Skin epidermis (tissue), 12 donors: ENCODE measurements around the gene SORBS1.
"Not testable (repeated sequence)": the region's sequence is repeated elsewhere in the genome, so short reads cannot be mapped to it uniquely, and the experiment has no call there.

ENCODE experiments used
- H3K27ac ChIP-seq, 21 experiments: fragments of 200-600 bp; sonication (generic) in 11 of 21; one replicate each; pipeline ENCODE4 v1.5.0; 2020; ENCODE audit warnings: mild to moderate bottlenecking in 3 of 21, inconsistent platforms in 2 of 21, moderate library complexity in 2 of 21
- H3K4me3 ChIP-seq, 7 experiments: fragments of 200-600 bp; sonication (generic) in 2 of 7; one replicate each; pipeline ENCODE4 v1.5.0; 2020; ENCODE audit warnings: inconsistent platforms in 2 of 7, mild to moderate bottlenecking in 2 of 7, moderate library complexity in 1 of 7

SORBS1 gene

DNA sequence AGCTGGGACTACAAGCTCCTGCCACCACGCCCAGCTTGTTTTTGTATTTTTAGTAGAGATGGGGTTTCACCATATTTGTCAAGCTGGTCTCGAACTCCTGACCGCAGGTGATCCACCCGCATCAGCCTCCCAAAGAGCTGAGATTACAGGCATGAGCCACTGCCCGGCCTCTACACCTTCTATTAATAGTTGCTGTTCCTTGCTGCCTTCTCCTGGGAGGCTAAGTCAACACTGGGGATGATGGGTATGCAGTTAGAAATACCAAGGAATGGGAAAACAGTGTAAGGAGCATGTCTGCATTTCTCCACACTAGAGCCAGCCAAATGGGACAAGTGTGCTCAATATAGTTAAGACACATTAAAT, 173.1 kb downstream of the SORBS1 start:
- Histone ChIP-seq H3K4me3 (no peak overlapping the region), H3K27ac (peak overlapping the region in 4 of 21 experiments; percentile 13 to 34 (median 20))

DNA sequence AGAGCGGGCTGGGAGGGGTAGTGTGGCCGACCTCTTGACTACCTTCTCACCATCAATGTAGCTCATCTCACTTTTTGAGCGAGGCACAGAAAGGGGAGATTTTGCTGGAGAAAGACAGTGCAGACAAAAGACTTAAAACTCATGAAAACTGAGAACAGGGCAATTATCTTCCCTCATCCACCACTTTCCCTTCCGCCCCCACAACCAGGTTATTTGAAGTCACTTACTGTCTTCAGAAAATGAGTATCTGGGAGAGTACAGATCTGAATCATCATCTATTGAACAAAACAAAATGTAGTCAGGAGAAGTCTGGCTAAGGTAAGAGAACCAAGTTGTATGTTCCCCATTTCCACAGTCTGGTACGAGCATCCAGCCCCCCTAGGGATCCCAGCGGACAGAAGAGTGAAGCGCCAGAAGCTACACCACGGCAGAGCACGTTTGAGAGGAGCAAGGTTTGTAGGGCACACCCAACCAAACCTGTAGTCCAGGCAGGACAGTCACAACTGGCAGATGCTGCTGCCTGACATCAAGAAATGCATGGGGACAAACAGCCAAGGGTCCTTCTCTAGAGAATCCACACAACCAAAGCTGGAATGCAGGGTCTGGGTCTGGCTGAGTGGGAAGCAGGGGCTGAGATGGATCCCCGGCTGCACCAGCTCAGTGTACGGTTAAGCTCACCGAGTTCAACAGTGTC, 177.0 kb downstream of the SORBS1 start:
- no peak overlapping the region for H3K27ac ChIP-seq

DNA sequence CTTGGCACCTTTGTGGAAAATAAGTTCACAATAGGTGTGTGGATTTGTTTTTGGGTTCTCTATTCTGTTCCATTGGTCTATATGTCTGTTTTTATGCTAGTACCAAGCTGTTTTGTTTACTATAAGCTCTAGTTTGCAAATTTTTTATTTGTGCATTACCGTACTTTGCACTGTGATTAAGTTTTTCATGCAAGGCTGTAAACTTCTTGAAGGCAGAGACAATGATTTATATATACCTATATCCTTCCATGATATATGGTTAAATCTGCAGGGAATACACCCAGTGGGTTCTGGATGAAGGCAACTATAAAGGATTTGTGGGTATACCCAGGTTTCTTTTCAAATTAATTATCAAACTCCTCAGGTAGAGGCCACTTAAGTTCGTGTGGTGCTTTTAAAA, 178.6 kb downstream of the SORBS1 start:
- Histone ChIP-seq H3K4me3 (no peak overlapping the region), H3K27ac (no peak overlapping the region)

More for the DNA sequence above, 177.0 kb downstream of the SORBS1 start:
- H3K4me3 ChIP-seq: no peak overlapping the region

DNA sequence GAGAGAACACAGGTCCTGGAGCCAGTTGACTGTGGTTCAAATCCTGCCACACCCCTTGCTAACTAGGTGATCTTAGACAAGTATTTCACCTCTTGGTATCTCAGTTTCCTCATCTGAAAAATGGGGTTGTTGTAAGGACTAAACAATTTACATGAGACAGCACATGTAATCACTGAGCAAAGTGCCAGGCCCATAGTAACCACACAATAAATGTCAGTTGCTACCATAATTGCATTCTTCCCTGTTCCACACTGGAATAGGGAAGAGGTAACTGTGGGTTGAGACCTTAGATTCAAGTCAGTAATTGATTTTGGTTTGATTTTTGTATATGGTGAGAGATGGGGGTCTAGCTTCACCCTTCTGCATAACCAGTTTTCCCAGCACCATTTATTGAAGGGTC, 179.0 kb downstream of the SORBS1 start:
- H3K4me3 ChIP-seq: no peak overlapping the region
- no peak overlapping the region for H3K27ac ChIP-seq

DNA sequence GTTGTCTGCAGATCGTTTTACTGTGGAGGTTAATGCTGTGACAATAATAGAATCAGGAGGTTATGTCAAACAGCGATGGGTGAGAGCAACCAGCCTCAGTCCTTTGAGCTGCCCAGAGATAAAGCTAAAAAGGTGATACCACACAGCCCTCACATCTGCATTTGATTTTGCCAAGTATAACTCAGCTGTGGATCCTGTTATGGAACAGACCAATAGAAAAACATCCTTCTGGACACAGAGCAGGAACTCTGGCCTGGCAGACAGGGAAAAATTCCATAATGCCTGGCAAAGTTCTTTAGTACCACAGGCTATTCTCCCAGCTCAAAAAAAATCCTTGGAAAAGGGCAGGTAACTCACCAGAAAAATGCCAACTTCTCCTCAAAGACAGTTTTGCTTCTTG, 183.2 kb downstream of the SORBS1 start:
- Histone ChIP-seq H3K27ac (peak overlapping the region in 3 of 21 experiments; percentile 4 to 60 (median 11)), H3K4me3 (no peak overlapping the region)

DNA sequence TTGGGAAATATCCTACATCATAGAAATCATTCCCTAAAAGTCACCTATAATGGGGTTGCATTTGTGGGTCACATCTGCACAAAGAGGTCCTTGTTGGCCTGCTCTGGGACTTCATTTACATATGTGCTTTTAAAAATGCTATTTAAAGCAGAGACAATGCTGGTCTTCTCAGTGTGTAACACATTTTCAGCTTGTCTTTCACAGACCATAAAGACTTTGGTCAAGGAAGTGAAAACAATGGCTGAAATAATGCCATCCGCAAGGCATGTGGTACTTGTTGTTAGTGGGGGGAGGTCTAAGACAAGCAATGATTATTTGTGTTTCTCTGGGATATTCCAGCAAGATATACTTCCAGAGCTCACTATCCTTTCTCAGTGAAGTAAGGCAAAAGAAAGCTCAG, 185.8 kb downstream of the SORBS1 start:
- no peak overlapping the region for H3K27ac ChIP-seq
- H3K4me3 ChIP-seq: no peak overlapping the region

DNA sequence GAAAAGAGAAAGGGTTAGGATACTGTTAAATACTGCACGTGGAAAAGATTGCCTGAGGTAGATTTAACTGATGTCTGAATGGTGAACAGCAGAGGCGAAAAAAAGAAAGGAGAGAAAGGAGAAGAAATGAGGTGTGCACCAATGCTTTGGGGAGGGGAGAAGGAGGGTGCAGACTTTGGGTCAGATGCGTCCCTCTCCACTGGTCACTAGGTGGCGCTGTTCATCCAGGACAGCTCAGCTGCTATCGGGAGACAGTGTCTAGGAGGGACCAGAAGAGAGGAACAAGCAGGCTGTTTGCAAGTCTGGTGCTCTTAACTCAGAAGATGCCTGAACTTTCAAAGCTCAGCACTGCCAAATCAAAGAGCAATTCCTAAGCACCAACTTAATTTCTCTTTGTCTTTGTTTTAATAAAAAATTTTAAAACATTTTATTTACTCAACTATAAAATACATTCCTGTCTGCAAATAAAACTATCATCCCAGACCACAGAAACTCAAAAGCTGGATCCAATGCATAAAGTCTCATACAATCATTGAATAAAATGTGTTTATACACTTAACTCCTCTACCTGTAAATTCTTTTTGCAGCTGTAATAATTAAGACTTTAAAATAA, 186.5 kb downstream of the SORBS1 start:
- H3K27ac ChIP-seq: no peak overlapping the region
- no peak overlapping the region for H3K4me3 ChIP-seq

DNA sequence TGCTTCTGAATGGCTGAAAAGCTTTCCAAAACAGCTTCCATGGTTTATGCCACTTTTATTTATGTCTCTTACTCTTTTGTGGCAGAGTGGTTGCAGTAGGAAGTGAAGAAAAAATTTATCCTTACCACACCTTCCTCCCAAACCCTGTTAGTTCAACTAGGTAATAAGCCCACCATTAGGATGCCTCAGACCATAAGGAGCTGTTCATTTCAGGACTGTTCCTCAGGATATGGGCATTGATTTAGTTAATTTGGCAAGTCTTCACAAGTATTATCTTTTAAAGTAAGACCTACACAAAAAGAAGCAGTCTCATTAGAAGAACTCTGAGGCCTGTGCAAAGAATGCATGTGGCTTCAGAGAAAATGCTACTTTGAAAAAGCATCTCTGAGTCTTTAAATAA, 187.5 kb downstream of the SORBS1 start:
- no peak overlapping the region for H3K4me3 ChIP-seq
- no peak overlapping the region for H3K27ac ChIP-seq

DNA sequence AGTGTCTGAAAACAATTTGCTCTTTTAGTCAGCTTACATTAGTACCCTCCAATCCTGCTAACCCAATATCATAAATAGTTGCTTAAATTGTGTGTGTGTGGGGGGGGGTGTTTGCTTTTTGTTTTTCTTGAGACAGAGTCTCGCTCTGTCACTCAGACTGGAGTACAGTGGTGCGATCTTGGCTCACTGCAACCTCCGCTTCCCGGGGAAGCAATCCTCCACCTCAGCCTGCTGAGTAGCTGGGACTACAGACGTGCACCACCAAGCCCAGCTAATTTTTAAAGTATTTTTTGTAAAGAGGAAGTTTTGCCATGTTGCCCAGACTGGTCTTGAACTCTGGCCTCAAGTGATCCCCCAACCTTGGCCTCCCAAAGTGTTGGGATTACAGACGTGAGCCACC, 196.8 kb downstream of the SORBS1 start:
- H3K27ac ChIP-seq: no peak overlapping the region
- no peak overlapping the region for H3K4me3 ChIP-seq

DNA sequence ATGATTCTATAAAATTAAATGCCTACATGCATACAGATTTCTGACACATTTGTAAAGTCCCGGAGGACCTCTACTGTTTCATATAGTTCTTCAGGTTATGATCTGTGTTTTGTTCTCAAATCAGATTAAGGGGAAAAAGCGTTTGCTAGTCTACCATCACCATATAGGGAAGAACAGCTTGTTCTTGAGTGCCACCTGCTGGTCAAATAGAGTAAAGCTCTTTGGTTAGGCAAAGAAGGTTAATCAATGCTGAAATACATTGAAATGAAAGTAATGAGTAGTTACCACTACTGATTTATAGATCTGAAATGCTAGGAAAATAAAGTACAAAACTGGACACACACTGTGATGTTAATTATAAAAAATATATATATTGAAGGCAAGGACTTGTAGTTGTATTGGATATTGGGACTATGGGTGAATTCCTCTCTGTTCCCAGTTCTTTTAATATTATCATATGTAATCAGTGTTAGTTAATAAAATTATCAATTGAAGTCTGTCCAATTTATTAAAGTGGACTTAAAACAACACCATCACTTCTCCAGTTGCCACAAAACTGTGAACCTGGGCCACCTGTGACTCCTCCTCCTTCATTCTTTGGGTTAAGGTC, 197.8 kb downstream of the SORBS1 start:
- H3K27ac ChIP-seq: no peak overlapping the region
- no peak overlapping the region for H3K4me3 ChIP-seq

DNA sequence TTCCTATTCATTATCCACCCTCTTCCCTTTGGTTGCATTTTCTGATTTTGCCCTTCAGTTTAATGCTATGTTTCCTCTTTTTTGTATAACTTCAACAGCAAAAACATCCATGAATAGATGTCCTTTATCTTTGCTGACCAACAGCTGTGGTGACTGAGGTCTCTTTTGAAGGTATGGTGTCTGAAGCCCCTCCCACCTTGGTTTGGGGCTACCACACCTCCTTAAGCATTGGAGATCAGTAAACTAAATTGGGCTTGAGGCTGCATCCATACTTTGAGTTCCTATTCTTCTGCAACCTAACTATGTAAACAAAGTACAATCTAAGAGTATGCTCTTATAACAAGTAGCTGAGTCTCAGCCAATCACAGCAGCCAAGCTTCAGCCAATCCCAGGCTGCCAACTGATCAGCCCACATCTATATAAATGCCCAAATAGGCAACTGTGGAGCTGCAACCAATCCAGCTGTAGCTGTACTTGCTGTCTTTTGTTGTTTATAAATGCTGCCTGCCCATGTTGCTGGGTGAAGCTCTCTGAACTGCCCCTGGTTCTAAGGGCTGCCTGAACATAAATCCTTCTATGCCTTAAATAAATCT, 201.0 kb downstream of the SORBS1 start:
- H3K4me3 ChIP-seq: no peak overlapping the region
- no peak overlapping the region for H3K27ac ChIP-seq

DNA sequence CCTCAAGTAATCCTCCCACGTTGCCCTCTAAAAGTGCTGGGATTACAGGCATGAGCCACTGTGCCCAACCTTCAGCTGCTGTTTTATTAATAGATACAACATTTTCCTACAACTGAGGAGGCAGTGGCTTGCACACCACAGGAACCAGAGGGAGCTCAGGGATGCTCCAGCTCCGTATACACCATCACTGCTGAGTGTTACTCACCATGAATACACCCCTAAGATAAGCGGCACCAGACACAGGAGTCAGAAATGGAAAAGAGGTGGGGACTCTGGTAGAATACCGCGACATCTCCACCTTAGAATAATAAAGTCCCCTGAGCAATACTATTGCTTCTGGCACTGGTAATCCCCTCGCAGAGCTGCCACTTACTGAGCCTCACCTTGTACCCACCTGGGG, 201.7 kb downstream of the SORBS1 start:
- Histone ChIP-seq H3K4me3 (no peak overlapping the region), H3K27ac (no peak overlapping the region)

DNA sequence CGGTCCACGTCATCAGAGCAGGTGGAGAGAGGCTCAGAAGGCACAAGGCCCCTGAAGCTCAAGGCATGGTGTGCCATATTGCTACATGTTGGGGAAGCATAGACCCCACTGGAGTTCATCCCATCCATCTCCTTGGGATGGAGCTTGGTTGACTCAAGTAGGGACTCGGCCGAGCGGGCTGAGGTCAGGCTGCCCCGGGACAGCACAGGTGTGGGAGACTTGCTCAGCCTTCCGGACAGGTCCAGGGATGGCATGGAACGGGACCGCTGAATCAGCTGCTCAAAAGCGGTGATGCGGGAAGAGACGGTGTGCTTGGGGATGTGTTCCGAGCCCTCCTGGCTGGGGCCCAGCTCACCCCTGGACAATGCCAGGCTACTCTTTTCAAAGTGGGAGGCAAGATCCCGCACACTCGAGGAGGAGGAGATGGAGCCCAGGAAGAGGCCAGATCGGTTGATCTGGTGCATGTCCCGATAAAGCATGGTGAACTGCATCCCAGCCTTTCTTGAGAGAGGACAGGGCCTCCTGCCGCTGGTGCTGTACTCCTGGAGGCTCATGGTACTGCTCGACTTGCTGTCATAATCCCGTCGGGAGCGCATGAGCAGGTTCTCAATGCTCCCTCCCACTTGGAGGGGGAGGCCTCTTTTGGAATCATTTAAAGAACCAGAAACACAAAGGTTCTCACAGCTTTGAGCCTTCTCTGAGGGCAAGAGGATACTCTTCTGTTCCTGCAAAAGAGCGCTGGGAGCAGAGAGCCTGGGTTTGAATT, 204.8 kb downstream of the SORBS1 start:
- no peak overlapping the region for H3K27ac ChIP-seq

DNA sequence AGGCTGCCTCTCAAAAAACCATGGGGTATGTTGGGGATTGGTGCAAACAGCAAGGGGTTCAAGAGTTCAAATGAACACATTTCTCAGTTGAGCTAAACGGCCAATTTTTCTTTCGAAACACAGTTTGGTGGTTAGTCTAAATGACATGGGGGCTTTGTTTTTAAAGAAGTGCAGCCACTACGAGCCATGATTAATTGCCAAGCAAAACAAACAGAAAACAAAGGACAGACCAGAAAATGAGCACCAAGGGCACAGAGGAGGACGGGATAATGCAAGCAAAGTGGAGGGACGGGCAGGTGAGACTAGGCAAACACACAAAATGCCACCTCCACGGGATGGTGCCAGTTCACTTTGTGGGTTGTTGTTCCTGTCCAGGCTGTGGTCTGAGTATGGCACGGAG, 205.9 kb downstream of the SORBS1 start:
- Histone ChIP-seq H3K4me3 (no peak overlapping the region), H3K27ac (peak overlapping the region in 1 of 21 experiments; percentile 14)

More for the DNA sequence above, 204.8 kb downstream of the SORBS1 start:
- no peak overlapping the region for H3K4me3 ChIP-seq

DNA sequence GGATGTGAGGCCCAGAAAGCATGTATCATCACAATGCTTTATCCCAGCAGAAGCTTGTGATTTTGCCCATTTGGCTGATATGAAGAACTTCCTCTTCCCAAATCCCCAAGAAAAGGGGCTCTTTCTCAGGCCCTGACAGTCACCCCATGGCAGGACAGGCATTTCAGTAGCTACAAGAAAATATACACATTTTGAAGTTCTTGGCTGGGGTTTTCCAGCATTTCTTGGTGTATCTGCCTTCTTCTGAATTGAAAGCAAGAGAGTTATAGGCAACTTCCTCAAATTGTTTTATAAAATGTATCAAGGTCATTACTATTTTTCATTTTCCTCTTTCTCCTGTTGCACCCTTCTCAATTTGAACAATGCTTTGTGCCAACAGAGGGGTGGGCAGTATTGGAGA, 207.1 kb downstream of the SORBS1 start:
- Histone ChIP-seq H3K4me3 (no peak overlapping the region), H3K27ac (no peak overlapping the region)

DNA sequence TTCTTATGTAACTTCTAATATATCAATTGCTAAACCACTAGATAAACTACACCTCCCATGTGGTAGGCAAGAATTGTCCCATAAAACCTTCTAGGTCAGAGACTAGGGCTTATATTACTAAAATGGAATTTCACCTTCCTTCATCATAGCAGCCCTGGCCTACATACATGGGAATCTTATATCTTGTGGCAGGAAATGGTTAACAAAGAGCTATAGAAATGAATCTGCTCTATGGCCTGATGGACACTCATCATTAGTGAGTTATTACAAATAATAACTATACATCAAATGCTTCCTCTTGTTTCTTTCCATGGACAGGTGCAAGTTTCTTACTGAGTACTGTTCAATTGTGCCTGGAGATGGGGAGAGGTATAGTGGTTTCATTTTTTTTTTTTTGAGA, 208.0 kb downstream of the SORBS1 start:
- Histone ChIP-seq H3K4me3 (no peak overlapping the region), H3K27ac (no peak overlapping the region)

DNA sequence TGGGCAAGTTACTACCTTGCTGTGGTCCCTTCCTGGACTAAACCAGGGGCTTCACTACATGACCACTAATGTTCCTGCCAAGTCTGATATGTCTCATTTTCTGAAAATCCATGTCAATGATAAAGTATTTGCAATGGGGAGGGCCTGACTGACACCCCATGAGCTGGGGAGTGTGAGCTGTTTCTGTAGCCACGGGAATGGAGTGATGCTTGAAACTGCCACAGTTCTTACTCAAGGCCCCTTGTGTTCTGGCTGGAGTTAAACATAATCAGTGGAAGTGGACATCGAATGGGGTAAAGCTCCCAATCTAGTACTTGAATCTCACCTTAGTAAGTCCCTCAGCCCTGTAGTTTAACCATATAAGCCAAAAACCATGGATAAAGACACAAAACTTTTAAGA, 208.5 kb downstream of the SORBS1 start:
- Histone ChIP-seq H3K4me3 (no peak overlapping the region), H3K27ac (no peak overlapping the region)

DNA sequence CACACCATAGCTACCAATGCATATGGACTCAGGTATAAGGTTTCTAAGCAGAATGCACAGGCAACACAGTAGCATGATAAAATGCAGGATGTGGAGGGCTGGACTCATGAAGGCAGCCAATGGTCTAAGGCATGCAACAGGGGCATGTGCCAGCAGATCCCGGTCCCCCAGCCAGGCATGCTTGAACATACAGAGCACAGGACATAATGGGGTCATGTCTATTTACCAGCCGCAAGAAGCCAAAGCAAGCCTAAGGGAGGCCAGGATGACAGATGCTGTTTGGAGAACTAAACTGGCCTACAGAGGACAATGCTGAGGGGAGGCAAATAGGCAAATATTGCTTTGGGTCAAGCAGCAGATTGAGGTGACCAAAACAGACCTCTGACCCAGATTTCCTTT, 210.3 kb downstream of the SORBS1 start:
- Histone ChIP-seq H3K4me3 (no peak overlapping the region), H3K27ac (no peak overlapping the region)

DNA sequence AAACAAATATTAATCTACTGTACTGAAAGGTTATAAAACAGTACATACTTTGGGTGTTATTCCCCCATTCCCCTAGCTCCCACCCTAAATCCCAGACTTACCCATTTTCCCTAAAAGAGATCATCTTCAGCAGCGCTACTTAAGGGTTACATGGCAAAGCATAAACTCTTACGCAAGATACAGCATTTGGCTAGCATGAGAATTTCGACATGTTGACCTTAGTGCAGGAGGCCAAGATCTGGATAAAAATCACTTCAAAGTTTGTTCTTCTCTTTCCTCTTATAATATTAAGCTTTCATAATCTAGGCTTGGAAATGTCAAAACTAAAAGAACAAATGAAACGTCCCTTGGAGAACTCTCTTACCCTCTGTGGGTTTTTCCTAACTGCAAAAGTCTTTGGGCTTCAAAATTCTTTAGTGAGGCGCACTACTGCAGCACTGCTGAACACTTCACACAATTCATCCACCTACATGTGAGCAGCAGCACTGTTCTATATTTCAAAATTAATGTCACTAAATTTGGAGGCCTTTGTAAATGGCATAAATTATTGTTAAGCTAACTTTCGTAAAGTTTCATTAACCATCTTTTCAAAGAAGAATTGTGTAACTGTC, 210.8 kb downstream of the SORBS1 start:
- no peak overlapping the region for H3K27ac ChIP-seq

DNA sequence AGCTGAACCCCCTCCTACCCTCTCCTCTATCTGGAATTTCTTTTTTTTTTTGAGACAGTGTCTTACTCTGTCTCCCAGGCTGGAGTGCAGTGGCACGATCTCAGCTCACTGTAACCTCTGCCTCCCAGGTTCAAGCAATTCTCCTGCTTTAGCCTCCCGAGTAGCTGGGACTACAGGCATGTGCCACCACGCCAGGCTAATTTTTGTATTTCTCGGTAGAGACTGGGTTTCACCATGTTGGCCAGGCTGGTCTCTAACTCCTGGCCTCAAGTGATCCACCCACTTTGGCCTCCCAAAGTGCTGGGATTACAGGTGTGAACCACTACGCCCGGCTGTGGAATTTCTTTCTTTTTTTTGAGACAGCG, 213.8 kb downstream of the SORBS1 start:
- H3K4me3 ChIP-seq, H3K27ac ChIP-seq: not testable (repeated sequence)

More for the DNA sequence above, 210.8 kb downstream of the SORBS1 start:
- H3K4me3 ChIP-seq: no peak overlapping the region
